ENCODE results near the gene CTDSPL2.
"Not testable (repeated sequence)": the region's sequence is repeated elsewhere in the genome, so short reads cannot be mapped to it uniquely, and the experiment has no call there.

CTDSPL2 gene

DNA sequence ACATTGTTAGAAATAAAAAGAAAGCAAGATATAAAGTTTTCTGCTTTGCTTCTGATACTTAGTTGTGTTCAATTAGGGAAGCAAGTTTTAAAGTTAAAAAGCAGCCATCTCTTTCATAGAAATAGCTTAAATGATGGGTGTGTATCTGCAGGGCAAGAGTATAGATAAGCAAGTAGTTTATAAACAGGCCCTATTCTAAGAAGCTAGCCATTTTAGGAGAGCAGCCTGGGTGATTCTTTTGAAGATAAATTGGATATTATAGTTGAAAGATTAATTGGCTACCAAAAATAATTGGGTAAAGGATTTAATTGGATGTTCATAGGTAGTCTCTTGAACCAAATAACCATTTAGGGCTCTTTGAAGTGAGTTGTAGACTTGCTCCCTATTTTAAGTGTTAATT, 115.2 kb downstream of the CTDSPL2 start:
- FAIRE-seq: no peak

DNA sequence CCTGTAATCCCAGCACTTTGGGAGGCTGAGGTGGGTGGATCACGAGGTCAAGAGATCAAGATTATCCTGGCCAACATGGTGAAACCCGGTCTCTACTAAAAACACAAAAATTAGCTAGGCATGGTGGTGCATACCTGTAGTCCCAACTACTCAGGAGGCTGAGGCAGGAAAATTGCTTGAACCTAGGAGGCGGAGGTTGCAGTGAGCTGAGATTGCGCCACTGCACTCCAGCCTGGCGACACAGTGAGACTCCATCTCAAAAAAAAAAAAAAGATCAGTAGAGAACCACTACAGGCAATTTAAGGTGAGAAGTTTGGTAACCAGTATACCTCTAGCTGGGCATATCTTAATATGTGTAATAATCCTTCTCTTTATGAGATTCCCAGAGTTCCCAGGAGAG, 117.3 kb downstream of the CTDSPL2 start:
- not testable (repeated sequence) for FAIRE-seq

DNA sequence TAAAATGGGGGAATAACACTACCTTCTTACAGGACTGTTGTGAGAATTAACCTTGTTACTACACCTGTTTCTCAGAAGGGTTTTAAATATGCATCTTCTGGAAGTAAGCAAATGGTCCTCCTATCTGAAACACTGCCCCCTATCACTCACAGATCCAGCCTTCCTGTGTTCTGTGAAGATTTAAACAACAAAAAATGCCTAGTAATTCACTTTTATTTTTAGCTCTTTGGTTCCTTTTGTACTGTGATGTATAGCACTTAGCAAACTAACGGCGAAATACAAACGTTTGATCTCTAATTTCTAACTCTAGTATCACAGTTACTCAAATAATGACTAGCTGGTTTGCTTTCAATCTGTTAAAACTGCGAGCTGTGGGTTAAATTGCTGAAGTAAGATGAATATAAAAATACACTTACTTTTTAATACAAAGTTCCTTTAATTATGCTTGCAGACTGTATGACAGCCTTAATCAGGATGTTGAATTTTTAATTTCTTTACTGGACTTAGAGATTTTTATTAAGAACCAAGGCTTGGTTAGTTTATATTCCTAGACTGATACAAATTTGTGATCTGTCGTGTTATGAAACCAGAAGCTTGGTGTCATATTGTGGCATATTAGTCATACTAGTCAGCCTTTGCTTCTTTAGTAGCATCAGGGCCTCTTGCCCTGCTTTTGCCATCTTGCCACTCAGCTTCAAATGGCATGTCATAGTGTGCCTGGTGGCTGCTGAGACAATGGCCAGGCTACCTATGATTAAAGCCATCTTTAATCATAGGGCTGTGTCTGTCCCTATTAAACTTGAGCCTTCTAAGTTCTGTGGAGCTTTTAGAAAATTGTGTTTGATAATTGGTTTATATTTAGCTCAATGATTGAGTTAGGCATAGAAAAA, 118.7 kb downstream of the CTDSPL2 start:
- no peak for FAIRE-seq

DNA sequence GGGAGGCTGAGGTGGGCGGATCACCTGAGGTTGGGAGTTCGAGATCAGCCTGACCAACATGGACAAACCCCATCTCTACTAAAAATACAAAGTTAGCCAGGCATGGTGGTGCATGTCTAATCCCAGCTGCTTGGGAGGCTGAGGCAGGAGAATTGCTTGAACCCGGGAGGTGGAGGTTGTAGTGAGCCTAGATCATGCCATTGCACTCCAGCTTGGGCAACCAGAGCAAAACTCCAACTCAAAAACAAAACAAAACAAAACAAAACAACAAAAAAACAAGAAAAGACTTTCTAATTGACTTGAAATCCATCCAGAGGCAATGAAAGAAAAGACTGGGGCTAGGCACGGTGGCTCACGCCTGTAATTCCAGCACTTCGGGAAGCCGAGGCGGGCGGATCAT, 121.7 kb downstream of the CTDSPL2 start:
- not testable (repeated sequence) for FAIRE-seq

DNA sequence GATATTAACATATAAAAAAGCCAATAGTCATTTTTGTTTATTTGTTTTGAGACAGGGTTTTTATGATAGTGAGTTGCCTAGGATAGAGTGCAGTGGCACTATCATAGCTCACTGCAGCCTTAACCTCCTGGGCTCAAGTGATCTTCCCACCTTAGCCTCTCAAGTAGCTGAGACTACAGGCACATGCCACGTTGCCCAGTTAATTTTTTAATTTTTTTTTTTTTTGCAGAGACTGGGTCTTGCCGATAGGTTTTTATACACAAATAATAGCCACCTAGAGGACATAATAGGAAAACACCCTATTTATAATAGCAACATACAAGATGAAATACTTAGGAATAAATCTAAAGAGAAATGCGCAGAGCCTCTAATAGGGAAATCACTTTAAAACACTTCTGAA, 122.8 kb downstream of the CTDSPL2 start:
- no peak for FAIRE-seq

DNA sequence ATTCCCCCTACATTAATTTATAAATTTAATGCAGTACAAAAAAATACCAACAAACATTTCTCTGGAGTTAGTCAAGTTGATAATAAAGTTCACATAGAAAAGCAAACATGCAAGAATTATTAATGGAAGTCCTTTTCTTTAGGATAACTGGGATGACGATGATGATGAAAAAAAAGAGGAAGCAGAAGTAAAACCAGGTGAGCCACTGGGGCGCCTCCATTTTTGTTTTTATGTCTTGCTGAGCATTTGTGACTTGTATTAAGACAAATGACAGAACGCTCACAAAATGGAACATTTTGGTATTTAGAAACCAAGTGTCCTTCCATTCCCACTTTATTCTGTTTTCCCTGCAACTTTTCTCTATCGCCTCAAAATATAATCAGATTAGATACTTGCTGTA, 123.3 kb downstream of the CTDSPL2 start:
- no peak for FAIRE-seq

DNA sequence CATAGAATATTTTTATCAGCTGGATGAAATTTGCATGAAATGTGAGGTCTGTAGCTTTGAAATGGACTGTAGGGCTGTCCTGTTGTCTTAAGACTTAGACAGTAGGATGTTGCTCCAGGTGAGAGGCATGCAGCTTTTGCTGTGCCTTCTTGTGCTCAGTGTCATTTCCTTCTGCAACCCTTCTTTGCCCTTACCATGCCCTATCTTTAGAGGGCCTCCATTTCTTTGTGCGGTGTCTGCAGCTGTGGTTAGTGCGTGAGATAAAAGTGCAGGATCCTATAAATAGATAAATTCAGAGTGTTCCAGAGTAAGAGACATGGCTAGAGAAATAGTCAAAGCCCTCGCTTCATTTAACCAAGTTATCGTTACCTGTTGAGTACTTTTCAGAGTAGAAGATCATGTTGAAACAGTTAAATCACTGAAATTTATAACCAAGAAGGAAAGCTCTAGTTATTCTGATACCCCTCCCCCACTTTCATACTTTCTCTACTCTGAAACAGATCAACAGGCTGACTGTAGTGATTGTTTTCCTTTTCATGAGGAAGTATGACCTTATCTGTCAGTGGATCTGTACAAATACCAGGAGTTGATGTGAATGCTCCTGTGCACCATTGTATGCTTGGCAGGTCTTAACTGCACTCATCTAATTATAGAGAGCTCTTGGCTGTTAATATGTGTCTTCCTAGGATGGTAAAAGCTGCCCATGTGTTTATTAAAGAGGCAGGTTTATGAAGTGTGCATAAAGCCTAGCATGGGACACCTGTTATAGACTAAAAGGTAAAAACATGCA, 127.7 kb downstream of the CTDSPL2 start:
- FAIRE-seq: no peak

DNA sequence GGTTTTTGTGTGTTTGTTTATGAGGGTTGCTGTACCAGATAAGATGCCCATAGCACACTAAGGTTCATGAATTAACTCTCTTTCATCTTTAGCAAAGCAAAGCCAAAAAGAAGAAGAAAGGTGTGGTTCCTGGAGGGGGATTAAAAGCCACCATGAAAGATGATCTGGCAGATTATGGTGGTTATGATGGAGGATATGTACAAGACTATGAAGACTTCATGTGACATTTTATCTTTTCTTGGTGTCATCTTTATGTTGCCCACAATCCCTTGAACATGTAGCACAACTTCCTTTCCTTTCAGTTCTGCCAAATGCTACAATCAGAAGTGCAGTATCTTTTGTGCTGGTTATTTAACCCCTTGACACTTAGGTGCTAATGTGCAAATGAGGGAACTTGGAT, 133.5 kb downstream of the CTDSPL2 start:
- not testable (repeated sequence) for FAIRE-seq

DNA sequence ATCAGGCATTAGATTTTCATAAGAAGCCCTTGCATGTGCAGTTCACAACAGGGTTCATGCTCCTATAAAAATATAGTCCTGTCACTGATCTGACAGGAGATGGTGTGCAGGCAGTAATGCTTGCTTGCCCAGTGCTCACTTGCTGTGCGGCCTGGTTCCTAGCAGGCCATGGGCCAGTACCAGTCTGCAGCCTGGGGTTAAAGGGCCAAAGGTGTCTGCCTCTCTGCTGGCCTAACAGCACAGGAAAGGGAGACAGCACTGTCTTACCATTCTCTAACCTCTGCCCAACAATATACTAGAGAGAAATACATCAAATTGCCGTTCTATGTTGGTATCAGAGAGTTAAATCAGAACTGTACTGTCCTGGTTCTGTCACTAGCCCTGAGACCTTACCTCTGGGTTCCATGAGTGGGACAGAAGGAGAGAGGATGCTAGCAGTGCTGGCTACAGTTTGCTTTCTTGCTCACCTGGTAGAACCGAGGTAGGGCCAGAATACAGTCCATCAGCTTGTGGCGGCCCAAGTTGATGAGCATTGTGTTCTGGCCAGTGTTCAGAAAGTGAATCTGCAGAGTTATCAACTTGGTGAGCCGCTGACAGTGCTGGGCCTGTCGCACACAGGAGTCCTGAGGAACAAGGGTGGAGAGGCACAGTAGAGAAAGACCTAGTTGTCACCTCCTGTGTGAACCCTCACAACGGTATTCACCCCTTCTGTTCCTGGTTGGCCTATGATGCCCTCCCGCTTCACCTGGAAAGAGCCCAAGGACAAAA, 138.1 kb downstream of the CTDSPL2 start:
- FAIRE-seq: no peak

DNA sequence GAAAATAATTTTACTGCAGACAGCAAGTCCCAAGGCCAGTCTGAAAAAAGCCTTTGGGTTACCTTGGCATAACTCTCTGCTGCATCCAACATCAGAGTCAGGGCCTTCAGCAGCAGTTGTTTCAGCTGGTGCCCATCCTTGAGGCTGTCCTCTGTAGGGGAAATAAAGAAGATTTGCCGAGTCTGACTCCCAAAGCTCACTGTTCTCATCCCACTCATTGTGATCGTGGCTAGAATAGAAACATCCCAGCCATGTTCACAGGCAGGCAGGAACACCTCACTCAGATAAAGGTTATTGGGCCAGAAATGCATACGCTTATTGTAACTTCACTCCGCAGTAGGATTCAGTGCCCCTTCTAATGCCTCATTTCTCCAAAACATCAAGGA, 138.7 kb downstream of the CTDSPL2 start:
- no peak for FAIRE-seq

DNA sequence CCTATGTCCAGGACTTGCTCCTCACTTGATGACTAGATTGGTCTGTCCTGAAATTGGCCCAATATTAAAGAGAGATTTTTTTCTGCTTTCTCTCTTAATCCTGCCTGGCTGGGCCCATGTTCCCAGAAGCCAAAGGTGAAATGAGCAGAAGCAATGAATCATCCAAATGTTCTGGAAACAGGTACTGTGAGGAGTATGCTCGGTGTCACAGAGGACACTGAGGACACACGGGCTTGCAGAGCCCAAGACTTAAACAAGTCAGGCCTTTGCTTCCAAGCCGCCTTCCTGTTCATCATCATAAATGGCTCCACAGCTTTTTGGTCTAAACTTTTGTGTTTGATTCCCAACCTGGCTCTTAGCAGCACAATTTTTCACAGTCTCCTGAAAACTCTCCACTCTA, 140.9 kb downstream of the CTDSPL2 start:
- no peak for FAIRE-seq

DNA sequence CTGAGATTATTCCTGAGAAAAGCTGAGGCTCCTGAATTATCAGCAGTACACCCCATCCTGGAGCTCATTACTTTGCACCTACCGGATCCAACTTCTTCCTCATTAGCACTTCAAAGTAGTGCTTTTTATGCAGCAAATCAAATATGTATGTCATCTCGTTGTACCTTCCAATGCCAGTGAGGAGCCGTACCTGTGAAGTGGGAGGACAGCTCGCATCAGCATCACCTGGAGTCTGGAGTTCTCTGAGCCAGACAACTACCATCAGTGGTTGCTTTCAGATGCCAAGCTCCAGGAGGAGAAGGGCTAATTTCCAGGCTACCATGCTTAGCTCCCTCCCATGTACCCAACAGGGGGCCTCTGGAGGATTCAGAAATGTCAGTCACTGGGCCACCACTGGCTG, 141.9 kb downstream of the CTDSPL2 start:
- no peak for FAIRE-seq

DNA sequence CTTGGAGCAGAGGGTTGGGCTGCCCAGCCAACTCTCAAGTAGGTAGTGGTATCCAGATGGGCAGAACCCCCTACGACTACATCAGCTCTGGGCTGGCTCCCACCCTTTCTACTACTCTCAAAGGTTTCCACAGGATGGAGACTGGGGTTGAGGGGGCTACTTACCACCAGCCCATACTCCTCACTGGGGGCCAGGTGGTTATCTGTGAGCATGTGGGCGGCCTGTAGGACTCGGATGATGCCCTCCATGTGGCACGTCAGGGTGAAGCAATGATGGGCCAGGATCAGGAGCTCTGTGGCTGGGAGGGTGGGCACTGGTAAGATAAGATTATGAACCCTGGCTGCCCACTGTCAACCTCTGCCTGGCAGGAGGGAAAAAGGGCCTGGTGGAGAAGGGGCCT, 142.9 kb downstream of the CTDSPL2 start:
- FAIRE-seq: no peak

DNA sequence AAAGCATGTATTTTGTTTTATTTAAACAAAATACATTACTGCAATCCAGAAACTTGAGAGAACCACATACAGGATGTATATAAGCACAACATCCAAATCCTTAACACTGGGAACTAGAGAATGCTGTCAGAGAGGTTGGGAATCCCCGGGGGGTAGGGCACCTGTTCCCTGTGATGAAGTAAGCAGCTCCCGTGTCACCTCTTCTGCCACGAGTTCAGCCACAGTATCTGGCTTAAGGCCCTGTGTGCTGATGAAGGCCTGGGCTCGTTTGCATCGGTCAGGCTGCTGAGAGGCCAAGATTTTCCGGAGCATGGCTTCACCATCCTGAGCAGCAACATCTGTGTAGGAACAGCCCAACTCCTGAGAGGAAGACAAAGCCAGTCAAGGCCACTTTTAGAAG, 146.0 kb downstream of the CTDSPL2 start:
- FAIRE-seq: no peak

DNA sequence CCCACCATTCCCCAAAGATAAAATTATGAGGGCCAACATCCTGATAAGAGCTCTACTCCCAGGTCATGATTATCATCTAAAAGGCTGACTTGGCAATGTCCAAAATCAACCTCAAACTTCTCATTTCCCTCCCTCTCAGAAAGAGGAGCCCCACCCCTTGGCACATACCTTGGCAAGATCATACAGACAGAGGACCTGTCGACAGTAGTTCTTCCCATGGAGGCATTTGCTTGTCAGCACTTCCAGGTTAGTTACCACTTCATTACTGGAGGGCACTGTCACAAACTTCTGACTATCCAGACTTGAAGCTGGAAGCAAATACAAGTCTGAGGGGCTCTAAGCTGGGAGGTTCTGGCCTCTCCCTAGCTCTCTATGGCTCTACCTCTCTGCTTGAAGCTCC, 147.3 kb downstream of the CTDSPL2 start:
- FAIRE-seq: no peak

All from colon (tissue), 2 donors.